HG03571 (cell line): ENCODE data around the gene ISOC2.
A peak's percentile ranks its signal among the peaks of the same experiment; 100 is the strongest.

Experiments used
- ATAC-seq: cut with Tn5 transposase; IDR thresholded peaks from one replicate; pipeline ENCODE4 v1.9.1; 2021; ENCODE audit not compliant: unreplicated experiment

The ISOC2 gene

DNA sequence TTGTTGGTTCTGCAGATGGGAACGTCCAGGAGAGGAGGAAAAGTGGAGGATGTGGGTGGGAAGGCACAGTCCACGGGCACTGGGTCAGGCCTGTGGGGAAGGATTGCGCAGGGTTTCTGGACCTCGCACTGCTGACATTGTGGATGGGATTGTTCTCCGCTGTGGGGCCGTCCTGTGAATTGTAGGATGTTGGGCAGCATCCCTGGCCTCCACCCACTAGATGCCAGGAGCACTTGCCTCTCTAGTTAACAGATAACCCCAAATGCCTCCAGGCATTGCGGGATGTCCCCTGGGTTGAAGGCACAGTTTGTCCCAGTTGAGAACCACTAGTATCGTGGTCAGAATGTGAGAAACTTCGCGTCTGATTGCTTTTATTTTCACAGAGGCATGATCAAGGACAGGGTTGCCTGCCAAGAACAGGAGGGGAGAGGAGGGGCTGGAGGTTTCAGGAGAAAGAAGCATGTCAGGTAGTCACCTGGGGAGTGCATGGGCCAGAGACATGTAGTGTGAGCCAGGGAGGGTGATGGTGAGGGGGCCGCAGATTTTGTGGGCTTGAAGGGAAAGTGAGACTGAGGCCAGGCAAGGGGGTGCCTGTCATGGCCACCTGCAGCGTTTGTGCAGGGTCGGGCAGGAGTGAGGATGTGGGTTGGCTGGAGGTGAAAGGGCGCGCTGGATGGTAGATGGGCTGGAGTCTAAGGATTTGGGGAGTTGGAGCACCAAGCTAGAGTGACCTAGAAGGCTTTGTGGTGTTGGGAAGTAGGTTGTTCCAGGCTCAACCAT, 18.2 kb upstream of the ISOC2 start:
- no peak for ATAC-seq

DNA sequence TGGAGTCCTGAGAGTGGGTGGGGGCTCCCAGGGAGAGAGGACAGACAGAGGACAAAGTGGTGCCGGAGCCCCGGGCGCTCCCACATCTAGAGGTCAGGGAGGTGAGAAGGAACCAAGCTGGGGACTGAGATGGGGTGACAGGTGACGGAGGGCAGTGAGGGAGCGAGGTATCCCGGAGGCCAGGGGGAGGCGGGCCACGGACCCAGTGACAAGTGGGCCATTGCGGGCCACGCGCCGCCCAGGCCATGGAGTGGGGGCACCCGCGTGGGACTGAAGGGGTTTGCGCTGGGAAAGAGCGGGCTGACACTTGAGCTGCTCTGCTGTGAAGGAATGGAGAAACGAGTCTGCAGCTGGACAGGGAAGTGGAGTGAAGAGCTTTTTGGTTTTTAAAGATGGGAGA, 17.6 kb upstream of the ISOC2 start:
- no peak for ATAC-seq

DNA sequence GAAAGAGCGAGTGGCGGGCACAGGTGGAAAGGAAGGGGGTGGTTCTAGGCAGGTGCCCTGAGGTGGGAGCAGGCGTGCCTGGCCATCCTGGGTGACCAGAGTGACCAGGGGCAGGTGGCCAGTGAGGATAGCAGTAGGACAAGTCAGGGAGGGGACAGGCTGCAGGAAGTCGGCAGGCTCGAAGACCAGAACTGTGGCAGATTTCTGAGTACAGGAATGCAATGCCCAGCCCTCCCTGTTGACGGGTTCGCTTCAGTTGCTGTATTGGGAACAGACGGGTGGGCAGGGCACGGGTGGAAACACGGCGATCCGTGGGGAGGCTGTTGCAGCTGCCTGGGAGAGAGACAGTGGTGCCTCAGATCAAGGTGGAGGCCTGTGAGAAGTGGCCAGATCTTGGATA, 16.9 kb upstream of the ISOC2 start:
- ATAC-seq: no peak

GRCh38 chr19:55477905-55478304, 16.5 kb upstream of the ISOC2 start:
- no peak for ATAC-seq

GRCh38 chr19:55476100-55476775, 14.8 kb upstream of the ISOC2 start, which contains the start of gene ZNF628:
ZNF628 (plus strand) TSS chr19:55476617; CDS start chr19:55479911, 3,294 bp downstream.
- peak; percentile 94 for ATAC-seq

GRCh38 chr19:55474269-55475265, 13.1 kb upstream of the ISOC2 start:
- no peak for ATAC-seq

DNA sequence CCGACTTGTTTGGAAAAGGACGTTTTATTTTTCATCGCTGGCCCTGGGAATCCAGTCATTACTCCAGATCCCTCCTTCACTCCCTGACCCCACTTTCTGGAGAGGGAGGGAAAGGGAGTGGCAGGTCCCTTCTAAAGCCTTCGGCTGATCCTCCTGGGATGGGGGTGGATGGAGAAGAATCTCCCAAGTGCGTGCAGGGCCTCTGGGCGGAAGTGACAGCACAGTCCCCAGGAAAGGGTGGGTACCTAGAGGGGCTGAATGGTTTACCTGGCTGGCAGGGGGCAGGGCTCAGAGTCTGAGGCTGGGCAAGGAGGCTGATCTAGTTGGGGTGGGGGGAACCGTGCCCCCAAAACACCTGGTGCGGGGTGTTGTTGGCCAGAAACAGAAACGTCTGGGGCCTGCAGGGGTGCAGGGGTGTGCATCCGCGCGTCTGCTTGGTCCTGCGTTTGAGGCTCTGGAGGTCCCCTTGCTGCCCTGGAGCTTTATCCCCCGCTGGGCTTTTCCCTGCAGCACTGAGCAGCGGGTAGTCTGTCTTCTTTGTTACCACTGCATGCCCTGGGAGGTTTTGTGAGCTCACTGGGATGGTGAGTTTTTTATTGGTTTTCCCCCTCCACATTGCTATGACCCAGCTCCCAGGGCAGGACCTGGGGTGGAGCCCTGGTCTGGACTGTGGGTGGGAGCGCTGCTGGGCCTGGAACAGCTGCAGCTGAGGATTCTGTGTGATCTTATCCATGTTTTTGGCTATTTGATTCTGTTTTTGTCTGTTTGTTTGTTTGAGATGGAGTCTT, 12.0 kb upstream of the ISOC2 start:
- no peak for ATAC-seq

DNA sequence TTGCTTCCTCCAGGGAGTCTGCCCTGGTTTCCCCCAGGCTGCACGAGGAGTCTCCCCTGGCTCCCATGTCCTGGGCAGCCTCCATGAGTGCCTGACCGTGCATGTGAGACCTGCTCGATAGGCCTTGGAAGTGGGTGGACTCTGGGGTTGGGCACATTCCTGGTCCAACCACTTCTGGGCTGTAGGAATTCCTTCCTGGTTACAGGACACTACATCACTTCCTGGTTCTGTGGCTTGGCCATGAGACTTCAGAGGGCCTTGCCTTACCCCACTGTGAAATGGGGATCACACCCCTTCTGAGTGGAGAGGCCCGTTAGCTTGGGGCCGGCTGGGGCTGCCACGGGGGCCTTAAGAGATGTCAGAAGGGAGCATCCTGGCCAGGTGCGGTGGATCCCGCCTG, 11.0 kb upstream of the ISOC2 start:
- no peak for ATAC-seq

DNA sequence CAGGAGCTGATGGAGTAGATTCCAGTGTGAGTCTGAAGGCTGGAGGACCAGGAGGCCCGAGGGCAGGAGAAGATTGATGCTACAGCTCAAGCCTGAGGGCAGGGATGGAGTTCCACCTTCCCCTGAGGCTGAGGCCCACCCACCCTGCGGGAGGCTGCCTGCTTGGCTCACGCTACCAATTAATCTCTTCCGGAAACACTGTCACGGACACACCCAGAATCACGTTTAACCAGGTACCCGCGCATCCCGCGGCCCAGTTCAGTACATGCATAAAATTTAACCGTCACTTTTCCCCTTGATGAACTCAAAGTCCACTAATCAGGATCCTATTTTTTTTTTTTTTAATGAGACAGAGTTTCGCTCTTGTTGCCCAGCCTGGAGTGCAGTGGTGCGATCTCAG, 9.8 kb upstream of the ISOC2 start:
- no peak for ATAC-seq

GRCh38 chr19:55468054-55468393, 6.6 kb upstream of the ISOC2 start:
- ATAC-seq: no peak

DNA sequence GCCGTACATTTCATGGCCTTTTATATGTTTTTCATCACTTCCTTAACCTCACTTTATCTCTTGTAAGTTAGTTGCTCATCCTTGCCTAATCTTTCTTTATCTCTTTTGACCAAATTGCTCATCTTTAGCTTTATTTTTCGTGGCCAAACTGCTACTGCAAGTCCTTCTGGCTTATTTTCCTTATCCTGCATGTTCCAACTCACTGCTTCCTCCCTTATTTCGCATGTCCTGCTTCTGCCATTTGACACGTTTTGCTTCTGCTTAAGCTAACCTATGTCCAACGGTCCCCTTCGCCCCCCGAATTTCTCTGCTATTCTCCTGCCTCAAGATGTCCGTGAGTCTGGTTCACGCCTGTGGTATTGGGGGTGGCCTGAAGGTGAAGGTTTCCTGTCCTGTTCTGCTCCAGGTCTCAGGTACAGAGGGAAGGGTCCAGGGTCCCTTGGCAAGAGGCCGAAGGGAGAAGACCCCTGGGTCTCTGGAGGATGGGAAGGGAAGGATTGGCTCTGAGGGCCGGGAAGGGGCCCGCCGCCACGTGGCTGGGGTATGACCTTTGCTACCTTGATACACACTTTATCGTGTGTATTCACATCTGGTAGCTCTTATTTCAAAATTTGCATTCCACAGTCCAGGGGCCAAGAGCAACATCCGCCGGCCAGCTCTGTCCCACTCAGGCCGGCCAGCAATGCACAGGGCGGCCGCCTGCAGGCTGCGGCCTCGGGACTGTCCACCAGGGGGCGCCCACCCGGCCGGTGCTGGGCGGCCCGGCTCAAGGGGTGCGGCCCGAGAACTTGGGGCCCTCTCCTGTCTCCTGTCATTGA, 6.0 kb upstream of the ISOC2 start:
- ATAC-seq: peak; percentile 61

DNA sequence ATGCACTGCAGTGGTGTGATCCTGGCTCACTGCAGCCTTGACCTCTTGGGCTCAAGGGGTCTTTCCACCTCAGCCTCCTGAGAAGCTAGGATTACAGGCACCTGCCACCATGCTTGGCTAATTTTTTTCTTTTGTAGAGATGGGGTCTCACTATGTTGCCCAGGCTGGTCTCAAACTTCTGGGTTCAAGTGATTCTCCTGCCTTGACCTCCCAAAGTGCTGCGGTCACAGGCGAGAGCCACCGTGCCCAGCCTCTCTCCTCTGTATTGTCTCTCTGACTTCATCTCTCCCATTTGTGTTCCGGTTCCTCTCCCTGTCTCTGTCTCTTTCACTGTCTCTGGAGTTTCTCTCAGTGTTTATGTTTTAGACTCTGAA, 4.8 kb upstream of the ISOC2 start:
- no peak for ATAC-seq

DNA sequence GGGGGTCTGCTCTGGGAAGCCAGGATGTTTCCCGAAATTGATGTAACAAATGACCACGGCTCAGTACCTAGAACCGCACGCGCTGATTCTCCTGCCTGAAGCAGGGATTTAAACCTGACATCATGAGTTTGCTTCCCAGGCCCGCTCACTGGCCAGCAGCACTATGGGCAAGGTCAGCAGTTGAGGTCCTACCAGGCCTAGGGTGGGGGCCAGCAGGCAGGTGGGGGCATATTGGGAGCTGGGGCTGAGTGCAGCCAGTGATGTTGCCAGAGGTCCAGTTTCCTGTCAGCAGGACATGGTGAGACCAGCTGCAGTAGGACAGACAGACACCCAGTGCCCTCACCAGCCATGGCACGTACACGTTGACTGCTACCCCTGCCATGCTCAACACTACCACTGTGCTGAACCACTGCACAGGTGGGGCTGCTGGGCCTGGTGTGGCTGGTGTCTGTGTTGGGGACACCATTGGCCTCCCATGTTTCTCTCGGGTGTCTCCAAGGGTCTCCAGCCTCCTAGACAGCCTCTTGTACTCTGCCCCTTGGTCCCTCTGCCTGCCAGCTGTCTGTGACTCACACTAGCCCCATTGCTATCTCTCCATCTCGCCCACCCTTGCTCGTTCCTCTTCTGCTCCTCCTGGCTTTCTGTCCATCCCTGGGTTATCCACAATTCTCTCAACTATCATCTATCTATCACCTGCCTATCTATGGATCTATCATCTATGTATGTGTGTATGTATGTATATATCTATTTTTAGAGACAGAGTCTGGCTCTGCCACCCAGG, 4.2 kb upstream of the ISOC2 start:
- ATAC-seq: no peak

DNA sequence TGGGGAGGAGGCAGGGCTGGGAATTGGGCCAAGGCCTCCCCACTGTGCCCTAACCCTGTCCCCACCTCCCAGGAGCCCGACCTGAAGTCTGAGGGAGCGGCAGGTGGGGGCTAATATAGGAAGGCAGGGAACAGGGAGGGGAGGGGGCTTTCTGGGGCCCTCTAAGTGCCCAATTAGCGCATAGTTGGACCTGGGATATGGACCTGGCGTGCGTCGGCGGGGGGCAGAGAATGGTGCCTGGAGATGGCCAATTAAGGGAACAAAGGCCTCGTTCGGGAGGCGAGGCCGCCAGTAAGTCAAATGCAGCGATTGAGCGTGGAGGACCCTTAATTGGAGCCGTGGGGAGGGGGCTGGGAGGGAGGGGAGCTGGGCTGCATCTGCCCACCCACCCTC, 3.2 kb upstream of the ISOC2 start, which contains the start of gene C19orf85:
C19orf85 (minus strand) TSS at position 90 of the 393 bp plus-strand sequence. CDS start 197 bp downstream, outside the sequence.
- no peak for ATAC-seq

GRCh38 chr19:55464039-55464661, 2.7 kb upstream of the ISOC2 start:
- no peak for ATAC-seq

DNA sequence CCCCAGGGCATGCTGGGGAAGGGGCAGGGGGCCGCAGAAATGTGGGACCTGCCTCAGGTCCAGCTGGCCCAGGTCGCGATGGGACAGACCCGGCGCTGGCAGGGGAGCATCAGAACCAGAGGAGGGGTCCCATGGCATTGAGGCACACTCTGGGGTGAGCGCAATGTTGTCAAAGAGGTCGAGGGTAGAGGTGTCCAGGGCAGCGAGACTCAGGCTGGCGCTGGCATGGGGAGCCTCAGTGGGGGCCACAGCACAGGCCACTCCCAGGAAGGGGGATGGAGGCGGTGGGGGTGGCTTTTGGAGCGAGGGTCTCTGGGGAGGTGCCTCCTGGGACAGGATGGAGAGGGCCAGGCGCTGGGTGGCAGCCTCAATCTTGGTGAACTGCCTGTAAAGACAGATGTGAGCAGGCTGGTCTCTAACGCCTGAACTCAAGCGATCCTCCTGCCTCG, 2.2 kb upstream of the ISOC2 start:
- no peak for ATAC-seq

DNA sequence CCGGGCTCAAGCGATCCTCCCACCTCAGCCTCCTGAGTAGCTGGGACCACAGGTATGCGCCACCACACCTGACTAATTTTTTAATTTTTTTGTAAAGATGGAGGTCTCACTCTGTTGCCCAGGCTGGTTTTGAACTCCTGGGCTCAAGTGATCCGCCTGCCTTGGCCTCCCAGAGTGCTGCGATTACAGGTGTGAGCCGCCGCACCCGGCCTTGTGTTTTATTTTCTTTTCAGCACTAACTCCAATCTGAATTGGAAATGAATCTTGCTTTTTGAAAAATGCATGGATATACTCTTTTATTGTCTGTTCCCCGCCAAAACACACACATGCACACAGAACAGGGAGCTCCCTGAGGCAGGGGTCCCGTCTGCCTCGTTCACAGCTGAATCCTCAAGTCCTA, 1.3 kb upstream of the ISOC2 start:
- ATAC-seq: no peak

DNA sequence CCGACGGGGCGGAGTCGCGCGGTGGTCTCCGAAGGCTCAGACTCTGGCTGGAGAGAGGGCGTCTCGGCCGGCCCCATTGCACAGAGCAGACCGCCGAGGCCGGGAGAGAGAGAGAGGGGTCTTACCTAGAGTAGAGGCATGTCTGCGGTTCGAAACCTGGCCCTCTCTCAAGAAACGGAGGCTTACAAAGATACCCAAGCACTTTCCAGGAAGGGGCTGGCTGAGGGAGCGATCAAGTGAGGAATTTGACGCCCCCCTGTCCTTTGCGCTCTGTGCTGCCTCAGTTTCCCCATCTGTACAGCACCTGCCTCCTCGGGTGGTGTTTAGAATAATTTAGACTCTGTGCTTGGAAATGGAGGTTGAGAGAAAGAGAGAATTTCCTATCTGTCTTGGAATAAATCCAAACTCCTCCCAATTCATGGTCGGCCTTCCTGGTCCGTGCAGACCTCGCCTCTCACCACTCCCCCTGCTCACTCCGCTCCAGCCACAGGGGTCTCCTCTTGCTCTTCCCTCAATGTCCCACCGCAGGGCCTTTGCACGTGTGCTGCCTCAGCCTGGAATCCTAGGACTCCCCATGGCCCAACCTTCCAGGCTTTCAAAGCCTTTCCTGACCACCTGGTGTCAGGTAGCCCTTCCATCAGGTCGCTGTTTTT, 658 bp upstream of the ISOC2 start:
- ATAC-seq: no peak
